Measurements from ENCODE around the gene BRD9. TPM values are rescaled to one million over a fixed set of nuclear protein-coding genes. Genes with fewer than 3 reads are reported as not detected.

The BRD9 gene
- total RNA-seq, 6 experiments from 2014 or later: 10.7 to 16.7 (median 13.8) TPM

DNA sequence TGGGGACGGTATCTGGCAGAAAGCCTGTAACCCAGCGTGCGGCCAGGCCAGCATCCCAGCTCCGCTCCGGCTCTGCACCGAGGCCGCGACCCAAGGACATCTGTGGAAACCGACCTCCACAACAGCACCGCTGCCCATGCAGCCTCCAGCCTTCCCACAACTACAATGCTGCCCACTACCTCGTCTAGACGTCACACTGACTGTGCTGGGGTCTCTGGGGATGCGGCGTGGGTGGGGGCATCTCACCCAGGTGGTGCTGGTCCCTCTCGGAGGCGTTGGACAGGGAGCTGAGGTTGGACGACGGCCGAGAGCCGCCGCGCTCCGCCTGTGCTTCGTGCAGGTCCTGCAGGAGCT is 27.5 kb downstream of the BRD9 start:
- peak in 1 of 3 donors; percentile 72 for DNase-seq
- Histone ChIP-seq H3K4me3 (no peak overlapping the region), H3K36me3 (peaks cover 0 to 51% (median 12%) of the 10 kb centered on the region in 4 donors), H3K4me1 (peaks cover 0 to 13% (median 0%) of the 10 kb centered on the region in 4 donors), H3K9me3 (no peaks in the 10 kb centered on the region), H3K27me3 (no peaks in the 10 kb centered on the region), H3K27ac (peak overlapping the region in 1 of 3 donors; percentile 63)
- ATAC-seq: peak in 1 of 4 donors; percentile 10
- WGBS (ENCODE audit: insufficient coverage, low coverage, low lambda C conversion rate, missing lambda C conversion rate): 92% methylated on average over 7 of the region's 24 CpGs
- intact Hi-C loops (cut with DNase I): no loop called here
- TF ChIP-seq, protein P1, sequence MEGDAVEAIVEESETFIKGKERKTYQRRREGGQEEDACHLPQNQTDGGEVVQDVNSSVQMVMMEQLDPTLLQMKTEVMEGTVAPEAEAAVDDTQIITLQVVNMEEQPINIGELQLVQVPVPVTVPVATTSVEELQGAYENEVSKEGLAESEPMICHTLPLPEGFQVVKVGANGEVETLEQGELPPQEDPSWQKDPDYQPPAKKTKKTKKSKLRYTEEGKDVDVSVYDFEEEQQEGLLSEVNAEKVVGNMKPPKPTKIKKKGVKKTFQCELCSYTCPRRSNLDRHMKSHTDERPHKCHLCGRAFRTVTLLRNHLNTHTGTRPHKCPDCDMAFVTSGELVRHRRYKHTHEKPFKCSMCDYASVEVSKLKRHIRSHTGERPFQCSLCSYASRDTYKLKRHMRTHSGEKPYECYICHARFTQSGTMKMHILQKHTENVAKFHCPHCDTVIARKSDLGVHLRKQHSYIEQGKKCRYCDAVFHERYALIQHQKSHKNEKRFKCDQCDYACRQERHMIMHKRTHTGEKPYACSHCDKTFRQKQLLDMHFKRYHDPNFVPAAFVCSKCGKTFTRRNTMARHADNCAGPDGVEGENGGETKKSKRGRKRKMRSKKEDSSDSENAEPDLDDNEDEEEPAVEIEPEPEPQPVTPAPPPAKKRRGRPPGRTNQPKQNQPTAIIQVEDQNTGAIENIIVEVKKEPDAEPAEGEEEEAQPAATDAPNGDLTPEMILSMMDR (IDR thresholded peaks at IDR 0.05): no peak
- no peak for TF ChIP-seq POLR2A (IDR thresholded peaks at IDR 0.05)

DNA sequence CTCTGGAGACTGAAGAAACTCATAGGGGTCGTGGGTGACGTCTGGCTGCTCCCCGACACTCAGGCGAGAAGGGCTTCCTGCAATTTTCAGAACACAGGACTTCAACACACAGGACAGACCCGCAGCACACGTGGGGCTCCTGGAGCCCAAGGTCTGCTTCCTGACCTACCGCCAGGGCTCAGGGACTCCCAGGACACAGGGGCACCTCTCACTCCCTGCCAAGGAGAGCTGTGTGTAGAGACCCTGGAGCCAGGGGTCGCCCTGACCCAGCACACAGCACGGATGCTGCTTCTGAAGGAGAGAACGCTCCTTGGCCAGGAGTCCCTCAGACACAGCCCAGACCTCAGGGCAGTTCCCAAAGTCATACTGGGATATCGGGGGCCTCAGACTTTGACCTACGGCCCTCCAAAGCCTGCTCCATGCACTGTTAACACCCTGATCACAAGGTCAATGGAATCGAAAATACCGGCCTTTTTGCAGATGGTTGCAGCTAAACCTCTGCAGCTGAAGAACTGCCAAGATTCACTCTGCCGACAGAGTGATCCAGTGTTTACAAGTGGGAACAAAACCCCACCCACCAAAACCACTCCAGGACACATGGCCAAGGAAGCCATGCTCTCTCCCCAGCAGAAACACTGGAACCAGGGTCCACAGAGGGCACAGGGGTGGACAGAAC is 28.0 kb downstream of the BRD9 start:
- TF ChIP-seq POLR2A (IDR thresholded peaks at IDR 0.05): no peak
- TF ChIP-seq, protein P1 (IDR thresholded peaks at IDR 0.05): no peak
- ATAC-seq: peak in 2 of 4 donors; percentile 32 to 82
- no peaks in the 10 kb centered on the region for H3K9me3 ChIP-seq
- H3K36me3 ChIP-seq: peaks cover 0 to 45% (median 9%) of the 10 kb centered on the region in 4 donors
- no peaks in the 10 kb centered on the region for H3K27me3 ChIP-seq
- DNase-seq: no peak
- peaks cover 0 to 13% (median 0%) of the 10 kb centered on the region in 4 donors for H3K4me1 ChIP-seq
- WGBS (ENCODE audit: insufficient coverage, low coverage, low lambda C conversion rate, missing lambda C conversion rate): no CpG with 5 or more reads among the region's 15 CpGs
- intact Hi-C loops (cut with DNase I): no loop called here
- no peak overlapping the region for H3K4me3 ChIP-seq
- H3K27ac ChIP-seq: peak overlapping the region in 1 of 3 donors; percentile 63

DNA sequence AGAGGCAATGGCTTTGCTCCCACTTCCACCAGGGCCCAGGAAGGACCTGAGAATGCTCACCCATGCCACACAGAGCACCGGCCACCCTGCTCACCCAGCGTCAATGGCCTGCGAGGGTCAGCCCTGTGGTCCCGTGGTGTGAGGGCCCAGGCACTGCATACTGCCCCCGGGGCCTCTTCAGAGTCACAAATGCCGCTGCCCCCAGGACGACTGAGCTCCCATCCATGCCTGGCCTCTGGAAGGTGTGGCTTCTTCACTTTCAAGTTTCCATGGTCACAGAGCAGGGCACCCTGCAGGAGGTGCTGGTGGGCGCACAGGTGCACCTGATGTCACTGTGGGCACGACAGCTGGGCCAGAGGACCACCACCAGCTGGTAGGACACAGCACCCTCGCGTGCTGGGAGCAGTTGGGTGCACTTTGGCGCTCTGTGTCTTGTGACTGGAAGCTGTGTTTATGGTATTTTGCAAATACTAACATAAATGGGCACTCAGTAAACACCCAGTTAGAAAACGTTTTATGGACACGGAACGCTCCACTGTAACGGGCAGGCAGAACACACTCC is 29.3 kb downstream of the BRD9 start:
- TF ChIP-seq POLR2A (IDR thresholded peaks at IDR 0.05): no peak
- TF ChIP-seq, protein P1 (IDR thresholded peaks at IDR 0.05): no peak
- peaks cover 0 to 13% (median 0%) of the 10 kb centered on the region in 4 donors for H3K4me1 ChIP-seq
- DNase-seq (no peak), ATAC-seq (no peak)
- no peak overlapping the region for H3K27ac ChIP-seq
- intact Hi-C loops (cut with DNase I): no loop called here
- H3K9me3 ChIP-seq: no peaks in the 10 kb centered on the region
- no peaks in the 10 kb centered on the region for H3K27me3 ChIP-seq
- WGBS (ENCODE audit: insufficient coverage, low coverage, low lambda C conversion rate, missing lambda C conversion rate): 71% methylated on average over 4 of the region's 16 CpGs
- H3K4me3 ChIP-seq: no peak overlapping the region
- peaks cover 0 to 32% (median 3%) of the 10 kb centered on the region in 4 donors for H3K36me3 ChIP-seq

DNA sequence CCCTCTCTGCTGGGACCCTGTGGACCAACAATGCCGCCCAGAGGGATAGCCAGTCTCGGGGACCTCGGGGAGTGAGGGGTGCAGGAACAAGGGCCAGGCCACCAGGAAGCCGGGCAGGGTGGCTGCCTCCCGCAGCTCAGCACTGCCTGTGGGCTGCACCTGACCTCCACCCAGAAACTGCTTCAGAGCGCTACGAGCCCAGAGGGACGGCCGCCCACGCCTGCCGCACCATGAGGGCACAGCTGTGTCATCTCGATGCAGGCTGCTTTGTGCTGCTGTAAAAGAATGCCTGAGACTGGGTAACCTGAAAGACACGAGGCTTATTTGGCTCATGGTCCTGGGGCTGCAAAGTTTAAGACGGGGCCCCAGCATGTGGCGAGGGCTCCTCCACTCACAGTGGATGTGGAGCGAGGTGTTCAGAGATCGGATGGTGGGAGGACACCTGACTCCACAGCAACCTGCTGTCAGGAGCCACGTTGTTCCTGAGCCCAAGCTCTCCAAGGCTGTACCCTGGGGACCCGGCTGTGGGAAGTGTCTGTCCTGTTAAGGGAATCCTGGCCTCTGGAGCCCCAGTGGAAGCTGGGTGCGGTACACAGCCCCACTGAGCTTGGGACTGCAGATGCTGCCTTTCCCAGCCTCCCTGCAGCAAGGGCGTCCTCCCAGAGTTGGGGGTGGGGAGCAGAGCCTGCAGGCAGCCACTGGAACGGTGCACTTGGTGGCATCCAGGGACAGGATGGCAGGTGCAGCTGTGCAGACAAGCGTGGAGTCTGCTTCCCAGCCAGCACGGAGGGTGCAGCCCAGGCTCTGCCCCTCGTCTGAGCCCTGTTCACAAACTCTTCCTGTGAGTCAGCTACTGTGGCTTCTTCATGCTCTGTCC is 30.0 kb downstream of the BRD9 start:
- Histone ChIP-seq H3K4me3 (no peak overlapping the region), H3K27me3 (no peaks in the 10 kb centered on the region), H3K27ac (no peak overlapping the region), H3K9me3 (no peaks in the 10 kb centered on the region), H3K4me1 (peaks cover 0 to 13% (median 0%) of the 10 kb centered on the region in 4 donors), H3K36me3 (peaks cover 0 to 25% (median 0%) of the 10 kb centered on the region in 4 donors)
- ATAC-seq (no peak), DNase-seq (no peak)
- WGBS (ENCODE audit: insufficient coverage, low coverage, low lambda C conversion rate, missing lambda C conversion rate): no CpG with 5 or more reads among the region's 25 CpGs
- TF ChIP-seq, protein P1 (IDR thresholded peaks at IDR 0.05): no peak
- no peak for TF ChIP-seq POLR2A (IDR thresholded peaks at IDR 0.05)
- intact Hi-C loops (cut with DNase I): no loop called here

Data from right lobe of liver (tissue), 6 donors.